ENCODE measurements around the gene INSR. TPM values are rescaled to one million over a fixed set of nuclear protein-coding genes. Genes with fewer than 3 reads are reported as not detected.

The INSR gene
- total and polyA plus RNA-seq, 2 experiments from 2014 or later = 19.2 to 52.1 TPM

DNA sequence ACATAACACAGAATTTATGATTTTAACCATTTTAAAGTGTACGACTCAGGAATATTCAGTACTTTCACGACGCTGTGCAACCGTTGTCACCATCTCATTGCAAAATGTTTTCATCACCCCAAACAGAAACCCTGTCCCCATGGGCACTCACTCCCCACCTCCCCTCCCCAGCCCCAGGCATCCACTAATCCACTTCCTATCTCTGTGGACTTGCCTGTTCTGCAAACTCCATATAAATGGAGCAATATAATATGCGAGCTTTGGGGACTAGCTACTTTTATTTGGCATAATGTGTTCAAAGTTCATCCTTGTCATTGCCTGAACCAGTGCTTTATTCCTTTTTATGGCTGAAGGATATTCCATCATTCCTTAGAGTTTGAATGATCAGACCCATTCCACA, 7.3 kb upstream of the INSR start:
- Mint-ChIP-seq H3K4me1 (no peaks in the 10 kb centered on the region), H3K27ac (no peak overlapping the region), H3K9me3 (no peaks in the 10 kb centered on the region), H3K27me3 (ENCODE audit: insufficient read depth, low read depth, poor library complexity) (peaks cover 8% of the 10 kb centered on the region), H3K36me3 (ENCODE audit: low read depth) (no peaks in the 10 kb centered on the region), H3K4me3 (no peak overlapping the region)
- no peaks in the 10 kb centered on the region for H4K20me1 ChIP-seq (replicated peaks; ENCODE audit: insufficient read depth)
- H3K79me2 ChIP-seq (replicated peaks; ENCODE audit: insufficient read depth) = no peaks in the 10 kb centered on the region
- ATAC-seq (no peak), DNase-seq (ENCODE audit: low spot score) (no peak)
- H3F3A ChIP-seq (replicated peaks; ENCODE audit: low read depth) = no peaks in the 10 kb centered on the region
- no peaks in the 10 kb centered on the region for H3K4me1 ChIP-seq (ENCODE audit: insufficient read depth)
- H3K9me2 ChIP-seq (ENCODE audit: insufficient read depth) = no peaks in the 10 kb centered on the region
- no peaks in the 10 kb centered on the region for H3K27me3 ChIP-seq (ENCODE audit: insufficient read depth)
- H3K27ac ChIP-seq (ENCODE audit: low read depth) = no peak overlapping the region
- TF ChIP-seq POLR2AphosphoS5 (IDR thresholded peaks at IDR 0.05; ENCODE audit: low read depth) = no peak
- H3K4me3 ChIP-seq = no peak overlapping the region
- no peaks in the 10 kb centered on the region for H3K36me3 ChIP-seq (ENCODE audit: insufficient read depth)
- H2AFZ ChIP-seq = no peak overlapping the region
- no peak overlapping the region for H3K4me2 ChIP-seq

DNA sequence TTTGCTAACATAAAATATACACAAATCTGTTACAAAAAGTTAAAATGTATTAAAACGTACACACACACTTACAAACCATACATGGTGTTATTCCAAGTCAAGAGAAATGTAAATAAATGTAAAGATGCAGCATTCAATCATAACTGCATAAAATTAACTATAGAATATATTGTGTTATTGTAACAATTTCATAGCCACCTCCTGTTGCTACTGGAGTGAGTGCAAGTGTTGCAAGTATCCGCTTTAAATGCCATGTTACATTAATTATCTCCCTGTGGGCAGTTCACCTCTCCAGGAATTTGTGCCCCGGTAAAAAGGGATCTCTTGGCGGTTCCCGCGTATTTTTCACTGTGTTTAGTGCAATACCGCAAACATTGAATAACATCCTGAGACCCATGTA, 3.5 kb upstream of the INSR start:
- H3K27me3 Mint-ChIP-seq (ENCODE audit: insufficient read depth, low read depth, poor library complexity) = peaks cover 14% of the 10 kb centered on the region
- Histone ChIP-seq H3K79me2 (replicated peaks; ENCODE audit: insufficient read depth) (peaks cover 3% of the 10 kb centered on the region; the same call in 1 of the 2 replicates), H4K20me1 (replicated peaks; ENCODE audit: insufficient read depth) (no peaks in the 10 kb centered on the region), H3K4me1 (ENCODE audit: insufficient read depth) (peaks cover 8% of the 10 kb centered on the region; the same call in 1 of the 2 replicates), H3K27ac (ENCODE audit: low read depth) (no peak overlapping the region), H3K4me2 (no peak overlapping the region), H3F3A (replicated peaks; ENCODE audit: low read depth) (0 out of 2 replicates have a peak, but pooled peaks cover 6% of the 10 kb centered on the region), H3K9me2 (ENCODE audit: insufficient read depth) (no peaks in the 10 kb centered on the region), H3K4me3 (no peak overlapping the region), H3K27me3 (ENCODE audit: insufficient read depth) (peaks cover 7% of the 10 kb centered on the region; the same call in 1 of the 2 replicates), H3K36me3 (ENCODE audit: insufficient read depth) (no peaks in the 10 kb centered on the region), H2AFZ (no peak overlapping the region)
- H3K4me3 Mint-ChIP-seq = no peak overlapping the region
- peaks cover 6% of the 10 kb centered on the region; the same call in 2 of the 3 replicates for H3K4me1 Mint-ChIP-seq
- TF ChIP-seq CREB1 (CRISPR knock-in tag; IDR thresholded peaks at IDR 0.05; ENCODE audit: low read depth) (no peak), JUNB (IDR thresholded peaks at IDR 0.05; ENCODE audit: unreplicated experiment) (no peak), ZNF114 (CRISPR knock-in tag; IDR thresholded peaks at IDR 0.05) (no peak), POLR2AphosphoS5 (IDR thresholded peaks at IDR 0.05; ENCODE audit: low read depth) (no peak), EZH2 (IDR thresholded peaks at IDR 0.05; ENCODE audit: low read depth, unreplicated experiment) (no peak), EZH2phosphoT487 (IDR thresholded peaks at IDR 0.05; ENCODE audit: unreplicated experiment) (no peak), NANOG (IDR thresholded peaks at IDR 0.05; ENCODE audit: borderline replicate concordance) (no peak)
- TF ChIP-seq, protein P1, sequence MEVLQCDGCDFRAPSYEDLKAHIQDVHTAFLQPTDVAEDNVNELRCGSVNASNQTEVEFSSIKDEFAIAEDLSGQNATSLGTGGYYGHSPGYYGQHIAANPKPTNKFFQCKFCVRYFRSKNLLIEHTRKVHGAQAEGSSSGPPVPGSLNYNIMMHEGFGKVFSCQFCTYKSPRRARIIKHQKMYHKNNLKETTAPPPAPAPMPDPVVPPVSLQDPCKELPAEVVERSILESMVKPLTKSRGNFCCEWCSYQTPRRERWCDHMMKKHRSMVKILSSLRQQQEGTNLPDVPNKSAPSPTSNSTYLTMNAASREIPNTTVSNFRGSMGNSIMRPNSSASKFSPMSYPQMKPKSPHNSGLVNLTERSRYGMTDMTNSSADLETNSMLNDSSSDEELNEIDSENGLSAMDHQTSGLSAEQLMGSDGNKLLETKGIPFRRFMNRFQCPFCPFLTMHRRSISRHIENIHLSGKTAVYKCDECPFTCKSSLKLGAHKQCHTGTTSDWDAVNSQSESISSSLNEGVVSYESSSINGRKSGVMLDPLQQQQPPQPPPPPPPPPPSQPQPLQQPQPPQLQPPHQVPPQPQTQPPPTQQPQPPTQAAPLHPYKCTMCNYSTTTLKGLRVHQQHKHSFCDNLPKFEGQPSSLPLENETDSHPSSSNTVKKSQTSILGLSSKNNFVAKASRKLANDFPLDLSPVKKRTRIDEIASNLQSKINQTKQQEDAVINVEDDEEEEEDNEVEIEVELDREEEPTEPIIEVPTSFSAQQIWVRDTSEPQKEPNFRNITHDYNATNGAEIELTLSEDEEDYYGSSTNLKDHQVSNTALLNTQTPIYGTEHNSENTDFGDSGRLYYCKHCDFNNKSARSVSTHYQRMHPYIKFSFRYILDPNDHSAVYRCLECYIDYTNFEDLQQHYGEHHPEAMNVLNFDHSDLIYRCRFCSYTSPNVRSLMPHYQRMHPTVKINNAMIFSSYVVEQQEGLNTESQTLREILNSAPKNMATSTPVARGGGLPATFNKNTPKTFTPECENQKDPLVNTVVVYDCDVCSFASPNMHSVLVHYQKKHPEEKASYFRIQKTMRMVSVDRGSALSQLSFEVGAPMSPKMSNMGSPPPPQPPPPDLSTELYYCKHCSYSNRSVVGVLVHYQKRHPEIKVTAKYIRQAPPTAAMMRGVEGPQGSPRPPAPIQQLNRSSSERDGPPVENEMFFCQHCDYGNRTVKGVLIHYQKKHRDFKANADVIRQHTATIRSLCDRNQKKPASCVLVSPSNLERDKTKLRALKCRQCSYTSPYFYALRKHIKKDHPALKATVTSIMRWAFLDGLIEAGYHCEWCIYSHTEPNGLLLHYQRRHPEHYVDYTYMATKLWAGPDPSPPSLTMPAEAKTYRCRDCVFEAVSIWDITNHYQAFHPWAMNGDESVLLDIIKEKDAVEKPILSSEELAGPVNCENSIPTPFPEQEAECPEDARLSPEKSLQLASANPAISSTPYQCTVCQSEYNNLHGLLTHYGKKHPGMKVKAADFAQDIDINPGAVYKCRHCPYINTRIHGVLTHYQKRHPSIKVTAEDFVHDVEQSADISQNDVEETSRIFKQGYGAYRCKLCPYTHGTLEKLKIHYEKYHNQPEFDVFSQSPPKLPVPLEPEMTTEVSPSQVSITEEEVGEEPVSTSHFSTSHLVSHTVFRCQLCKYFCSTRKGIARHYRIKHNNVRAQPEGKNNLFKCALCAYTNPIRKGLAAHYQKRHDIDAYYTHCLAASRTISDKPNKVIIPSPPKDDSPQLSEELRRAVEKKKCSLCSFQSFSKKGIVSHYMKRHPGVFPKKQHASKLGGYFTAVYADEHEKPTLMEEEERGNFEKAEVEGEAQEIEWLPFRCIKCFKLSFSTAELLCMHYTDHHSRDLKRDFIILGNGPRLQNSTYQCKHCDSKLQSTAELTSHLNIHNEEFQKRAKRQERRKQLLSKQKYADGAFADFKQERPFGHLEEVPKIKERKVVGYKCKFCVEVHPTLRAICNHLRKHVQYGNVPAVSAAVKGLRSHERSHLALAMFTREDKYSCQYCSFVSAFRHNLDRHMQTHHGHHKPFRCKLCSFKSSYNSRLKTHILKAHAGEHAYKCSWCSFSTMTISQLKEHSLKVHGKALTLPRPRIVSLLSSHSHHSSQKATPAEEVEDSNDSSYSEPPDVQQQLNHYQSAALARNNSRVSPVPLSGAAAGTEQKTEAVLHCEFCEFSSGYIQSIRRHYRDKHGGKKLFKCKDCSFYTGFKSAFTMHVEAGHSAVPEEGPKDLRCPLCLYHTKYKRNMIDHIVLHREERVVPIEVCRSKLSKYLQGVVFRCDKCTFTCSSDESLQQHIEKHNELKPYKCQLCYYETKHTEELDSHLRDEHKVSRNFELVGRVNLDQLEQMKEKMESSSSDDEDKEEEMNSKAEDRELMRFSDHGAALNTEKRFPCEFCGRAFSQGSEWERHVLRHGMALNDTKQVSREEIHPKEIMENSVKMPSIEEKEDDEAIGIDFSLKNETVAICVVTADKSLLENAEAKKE (CRISPR knock-in tag; IDR thresholded peaks at IDR 0.05) = no peak
- TF ChIP-seq, protein P2, sequence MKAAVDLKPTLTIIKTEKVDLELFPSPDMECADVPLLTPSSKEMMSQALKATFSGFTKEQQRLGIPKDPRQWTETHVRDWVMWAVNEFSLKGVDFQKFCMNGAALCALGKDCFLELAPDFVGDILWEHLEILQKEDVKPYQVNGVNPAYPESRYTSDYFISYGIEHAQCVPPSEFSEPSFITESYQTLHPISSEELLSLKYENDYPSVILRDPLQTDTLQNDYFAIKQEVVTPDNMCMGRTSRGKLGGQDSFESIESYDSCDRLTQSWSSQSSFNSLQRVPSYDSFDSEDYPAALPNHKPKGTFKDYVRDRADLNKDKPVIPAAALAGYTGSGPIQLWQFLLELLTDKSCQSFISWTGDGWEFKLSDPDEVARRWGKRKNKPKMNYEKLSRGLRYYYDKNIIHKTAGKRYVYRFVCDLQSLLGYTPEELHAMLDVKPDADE (IDR thresholded peaks at IDR 0.05) = no peak
- ATAC-seq (no peak), DNase-seq (ENCODE audit: low spot score) (no peak)
- H3K36me3 Mint-ChIP-seq (ENCODE audit: low read depth) = no peaks in the 10 kb centered on the region
- H3K9me3 Mint-ChIP-seq = no peaks in the 10 kb centered on the region
- no peak overlapping the region for H3K27ac Mint-ChIP-seq
